Mesenchymal stem cell (in vitro differentiated cells and primary cell): ENCODE data around the gene SKI.

ENCODE experiments used
- DNase-seq: peaks from one replicate; pipeline ENCODE4 v3.0.0-alpha.2; 2013
- H2AFZ ChIP-seq: one replicate; pipeline ENCODE4 v1.6.1; 2013; ENCODE audit warnings: low read depth, mild to moderate bottlenecking, control low read depth, inconsistent platforms, low read length, moderate library complexity
- H2AK5ac ChIP-seq: 2 replicates; pipeline ENCODE4 v1.6.1; 2013; ENCODE audit warnings: low read length, moderate library complexity, mild to moderate bottlenecking, inconsistent platforms; ENCODE audit not compliant: severe bottlenecking
- H2BK120ac ChIP-seq: one replicate; pipeline ENCODE4 v1.6.1; 2013; ENCODE audit warnings: low read depth, mild to moderate bottlenecking, inconsistent platforms, low read length, moderate library complexity
- H2BK12ac ChIP-seq, 2 experiments: one replicate each; pipeline ENCODE4 v1.6.1; 2013; ENCODE audit warnings: inconsistent platforms in 2 of 2, low read length in 2 of 2, mild to moderate bottlenecking in 2 of 2, moderate library complexity in 2 of 2, control low read depth in 1 of 2
- H2BK15ac ChIP-seq: one replicate; pipeline ENCODE4 v1.6.1; 2013; ENCODE audit warnings: mild to moderate bottlenecking, low read depth, inconsistent platforms; ENCODE audit not compliant: poor library complexity, severe bottlenecking
- H2BK5ac ChIP-seq: 2 replicates; pipeline ENCODE4 v1.6.1; 2013; ENCODE audit warnings: low read depth, mild to moderate bottlenecking, low read length, control low read depth, inconsistent platforms; ENCODE audit not compliant: poor library complexity, severe bottlenecking
- H3K14ac ChIP-seq, 2 experiments: one replicate each; pipeline ENCODE4 v1.6.1; 2013; ENCODE audit warnings: inconsistent platforms in 2 of 2, low read length in 2 of 2, control low read depth in 1 of 2, mild to moderate bottlenecking in 1 of 2, moderate library complexity in 1 of 2
- H3K18ac ChIP-seq, 2 experiments: one replicate each; pipeline ENCODE4 v1.6.1; 2013; ENCODE audit warnings: inconsistent platforms in 2 of 2, low read length in 2 of 2, control low read depth in 1 of 2, low read depth in 1 of 2, mild to moderate bottlenecking in 1 of 2
- H3K23ac ChIP-seq, 2 experiments: one replicate each; pipeline ENCODE4 v1.6.1; 2013; ENCODE audit warnings: inconsistent platforms in 2 of 2, low read length in 2 of 2, mild to moderate bottlenecking in 2 of 2, moderate library complexity in 2 of 2, control low read depth in 1 of 2
- H3K27ac ChIP-seq: 2 replicates; pipeline ENCODE4 v1.5.1; 2013; ENCODE audit warnings: mild to moderate bottlenecking, moderate library complexity, low read length, control low read depth, inconsistent platforms; ENCODE audit not compliant: poor library complexity, severe bottlenecking
- H3K27me3 ChIP-seq, 2 experiments: 2 replicates each; pipeline versions ENCODE4 v1.6.1 to v1.7.0; 2013; ENCODE audit warnings: low read length in 2 of 2, mild to moderate bottlenecking in 2 of 2, moderate library complexity in 2 of 2, control low read depth in 1 of 2, inconsistent platforms in 1 of 2; ENCODE audit not compliant: control insufficient read depth in 1 of 2, insufficient read depth in 1 of 2
- H3K36me3 ChIP-seq, 2 experiments: 2 replicates each; pipeline versions ENCODE4 v1.6.1 to v1.7.0; 2013; ENCODE audit warnings: low read length in 2 of 2, control low read depth in 1 of 2, inconsistent platforms in 1 of 2, low read depth in 1 of 2, mild to moderate bottlenecking in 1 of 2; ENCODE audit not compliant: insufficient read depth in 2 of 2, control insufficient read depth in 1 of 2
- H3K4ac ChIP-seq, 2 experiments: one replicate each; pipeline ENCODE4 v1.6.1; 2013; ENCODE audit warnings: inconsistent platforms in 2 of 2, low read length in 2 of 2, mild to moderate bottlenecking in 2 of 2, moderate library complexity in 2 of 2, control low read depth in 1 of 2, low read depth in 1 of 2
- H3K4me1 ChIP-seq: 2 replicates; pipeline ENCODE4 v1.6.1; 2013; ENCODE audit warnings: low read depth, low read length, control low read depth; ENCODE audit not compliant: control insufficient read depth, insufficient read depth
- H3K4me2 ChIP-seq: 2 replicates; pipeline ENCODE4 v1.6.1; 2013; ENCODE audit warnings: low read length, mild to moderate bottlenecking, inconsistent platforms; ENCODE audit not compliant: poor library complexity, severe bottlenecking
- H3K4me3 ChIP-seq, 2 experiments: 2 replicates each; pipeline versions ENCODE4 v1.5.1 to v1.7.0; 2013; ENCODE audit warnings: low read length in 2 of 2, mild to moderate bottlenecking in 2 of 2, control low read depth in 1 of 2, low read depth in 1 of 2; ENCODE audit not compliant: insufficient read depth in 1 of 2
- H3K79me1 ChIP-seq: replicated peaks from 2 replicates; pipeline ENCODE4 v1.6.1; 2013; ENCODE audit warnings: mild to moderate bottlenecking, control low read depth, low read length, inconsistent platforms; ENCODE audit not compliant: poor library complexity, severe bottlenecking
- H3K9ac ChIP-seq: 2 replicates; pipeline ENCODE4 v1.7.0; 2013; ENCODE audit warnings: mild to moderate bottlenecking, low read length, moderate library complexity
- H3K9me3 ChIP-seq: 2 replicates; pipeline ENCODE4 v1.7.0; 2013; ENCODE audit warnings: mild to moderate bottlenecking, low read length; ENCODE audit not compliant: control insufficient read depth
- H4K8ac ChIP-seq: one replicate; pipeline ENCODE4 v1.6.1; 2013; ENCODE audit warnings: inconsistent platforms, mild to moderate bottlenecking, low read length, moderate library complexity
- H4K91ac ChIP-seq: one replicate; pipeline ENCODE4 v1.6.1; 2013; ENCODE audit warnings: mild to moderate bottlenecking, low read length, inconsistent platforms
- WGBS: methylation state at CpG from one replicate; pipeline ENCODE4 v1.1.7; 2013; ENCODE audit warnings: mixed read lengths; 5-methylcytosine and 5-hydroxymethylcytosine counted together

SKI gene

DNA sequence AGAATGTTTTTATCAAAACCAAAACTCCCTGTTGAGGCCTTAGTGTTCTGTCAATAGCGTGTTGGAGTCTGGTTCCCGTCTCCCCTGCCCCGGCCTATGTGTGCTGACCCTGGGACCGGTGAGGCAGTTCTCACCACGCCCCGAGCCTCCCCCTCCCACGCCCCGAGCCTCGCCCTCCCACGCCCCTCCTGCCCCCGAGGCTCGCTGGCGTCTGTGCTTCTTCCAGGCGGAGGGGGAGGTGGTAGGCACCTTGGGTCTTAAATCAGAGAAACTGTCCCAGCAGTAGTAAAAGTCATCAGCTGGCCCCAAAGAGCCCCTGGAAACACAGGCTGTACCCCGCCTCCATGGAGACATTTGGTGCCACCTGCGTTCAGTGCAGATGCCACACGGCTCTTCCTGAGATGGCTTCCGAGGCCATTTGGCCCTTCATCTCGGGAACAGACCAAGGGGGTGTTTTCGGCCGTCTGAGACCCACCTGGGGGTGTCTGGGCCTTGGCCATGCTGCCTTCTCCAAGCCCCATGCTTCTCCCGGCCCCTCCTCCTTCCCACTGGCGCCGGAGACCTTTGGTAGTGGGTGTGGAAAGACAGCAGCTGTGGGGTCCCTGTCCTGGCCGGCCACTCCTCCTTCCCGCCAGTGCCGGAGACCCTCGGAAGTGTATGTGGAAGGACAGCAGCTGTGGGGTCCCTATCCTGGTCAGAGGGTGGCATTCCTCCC lies 44.7 kb downstream of the SKI start:
- no peak overlapping the region for H3K4me2 ChIP-seq
- H4K91ac ChIP-seq, result no peak overlapping the region
- no peak for DNase-seq
- H3K4me3 ChIP-seq, result no peak overlapping the region
- H3K27ac ChIP-seq, result no peak overlapping the region
- H3K79me1 ChIP-seq, result peaks cover 2% of the 10 kb centered on the region
- no peak overlapping the region for H4K8ac ChIP-seq
- H2AK5ac ChIP-seq, result no peak overlapping the region
- peaks cover 4 to 33% of the 10 kb centered on the region in 2 experiments for H3K36me3 ChIP-seq
- H2BK5ac ChIP-seq, result no peak overlapping the region
- peaks cover 82% of the 10 kb centered on the region for H3K4me1 ChIP-seq
- no peaks in the 10 kb centered on the region for H3K27me3 ChIP-seq
- H2BK15ac ChIP-seq, result no peak overlapping the region
- H3K4ac ChIP-seq, result peak overlapping the region in 1 of 2 experiments; percentile 58
- no peak overlapping the region for H3K23ac ChIP-seq
- H3K14ac ChIP-seq, result no peak overlapping the region
- H2BK12ac ChIP-seq, result no peak overlapping the region
- H3K9ac ChIP-seq, result no peak overlapping the region
- WGBS, result 81% methylated on average over 27 of the region's 28 CpGs
- no peak overlapping the region for H2AFZ ChIP-seq
- peak overlapping the region in 1 of 2 experiments; percentile 3 for H3K18ac ChIP-seq
- no peak overlapping the region for H2BK120ac ChIP-seq
- peaks cover 4% of the 10 kb centered on the region for H3K9me3 ChIP-seq

DNA sequence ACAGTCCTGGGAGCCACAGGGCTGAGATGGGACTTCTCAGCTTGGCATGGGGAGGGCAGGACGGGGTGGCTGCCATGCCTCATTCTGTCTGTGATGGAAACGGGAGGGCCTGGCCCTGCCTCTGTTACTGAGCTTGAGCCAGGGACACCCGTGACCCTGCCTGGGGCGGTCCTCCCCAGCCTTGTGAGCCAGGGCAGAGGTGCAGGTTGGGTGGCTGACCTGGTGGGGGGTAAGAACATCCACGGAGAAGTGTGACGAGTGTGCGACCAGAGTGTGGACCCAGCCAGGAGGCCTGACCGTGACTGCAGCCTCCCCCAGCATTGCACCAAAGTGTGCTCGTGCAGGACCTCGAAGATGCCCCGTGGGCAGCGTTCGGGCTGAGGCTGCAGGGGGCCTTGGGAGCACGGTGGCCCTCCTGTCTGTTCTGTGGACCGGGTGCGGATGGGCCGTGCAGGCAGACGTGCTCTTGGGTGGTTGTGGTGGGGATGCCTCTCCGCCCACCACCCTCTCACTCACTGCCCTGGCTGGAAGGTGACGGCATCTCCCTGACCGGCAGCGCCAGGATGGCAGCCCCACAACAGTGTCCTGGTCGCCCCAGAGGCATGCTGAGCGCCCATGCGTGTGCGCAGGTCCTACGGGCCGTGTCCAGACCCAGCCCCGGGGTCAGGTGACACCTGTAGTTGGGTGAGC lies 45.4 kb downstream of the SKI start:
- Histone ChIP-seq H3K27me3 (no peaks in the 10 kb centered on the region), H2BK5ac (no peak overlapping the region), H3K27ac (no peak overlapping the region), H3K4me1 (peaks cover 82% of the 10 kb centered on the region), H2BK120ac (no peak overlapping the region), H3K14ac (no peak overlapping the region), H2AK5ac (no peak overlapping the region), H3K23ac (no peak overlapping the region), H3K79me1 (peaks cover 2% of the 10 kb centered on the region), H3K9ac (no peak overlapping the region), H3K18ac (peak overlapping the region in 1 of 2 experiments; percentile 26), H3K36me3 (peaks cover 9 to 37% of the 10 kb centered on the region in 2 experiments), H4K91ac (peak overlapping the region; percentile 47), H3K4me2 (no peak overlapping the region), H2BK12ac (peak overlapping the region in 1 of 2 experiments; percentile 7), H3K4ac (peak overlapping the region in 1 of 2 experiments; percentile 58), H2BK15ac (no peak overlapping the region), H3K4me3 (no peak overlapping the region), H4K8ac (no peak overlapping the region), H2AFZ (no peak overlapping the region), H3K9me3 (peaks cover 6% of the 10 kb centered on the region)
- 95% methylated on average over 27 of the region's 29 CpGs for WGBS
- no peak for DNase-seq

DNA sequence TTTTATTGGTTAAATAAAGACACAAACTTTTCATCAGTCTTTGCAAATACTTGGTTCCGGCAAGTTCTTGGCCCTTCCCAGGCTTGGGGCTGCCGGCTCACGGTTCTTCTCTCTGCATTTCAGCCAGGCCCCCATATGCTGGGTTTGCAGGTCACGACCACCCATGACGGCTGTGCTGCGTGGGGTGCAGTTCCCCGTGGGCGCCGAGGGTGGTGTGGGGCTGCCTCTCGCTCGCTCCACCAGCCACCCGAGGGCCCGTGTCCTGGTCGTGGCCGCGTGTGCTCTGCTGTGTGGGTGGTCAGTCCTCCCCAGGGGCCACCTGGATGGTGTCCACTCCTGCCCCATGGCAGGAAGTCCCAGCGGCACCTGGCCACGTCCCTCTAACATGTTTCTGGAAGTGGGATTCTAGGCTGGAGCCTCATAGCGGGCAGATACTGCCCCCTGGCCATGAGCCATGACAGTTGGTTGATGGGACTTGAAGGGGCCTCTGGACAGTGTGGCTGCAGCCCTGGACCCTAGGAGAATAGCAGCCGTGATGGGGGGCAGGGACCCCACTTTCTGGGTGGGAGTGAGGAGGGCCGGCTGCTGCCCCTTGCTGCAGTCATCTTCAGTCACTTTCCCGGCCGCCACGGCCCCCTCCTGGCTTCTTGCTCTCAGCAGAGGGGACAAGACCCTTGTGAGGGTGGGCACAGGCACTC lies 46.3 kb downstream of the SKI start:
- peak overlapping the region in 1 of 2 experiments; percentile 49 for H3K4ac ChIP-seq
- H4K8ac ChIP-seq, result no peak overlapping the region
- no peaks in the 10 kb centered on the region for H3K27me3 ChIP-seq
- no peak overlapping the region for H2BK5ac ChIP-seq
- H3K18ac ChIP-seq, result peak overlapping the region; percentile 29 to 38
- peak overlapping the region; percentile 31 to 45 for H2BK12ac ChIP-seq
- H2AK5ac ChIP-seq, result no peak overlapping the region
- no peak overlapping the region for H3K27ac ChIP-seq
- peak overlapping the region; percentile 28 for H4K91ac ChIP-seq
- H3K9me3 ChIP-seq, result peaks cover 6% of the 10 kb centered on the region
- H3K9ac ChIP-seq, result no peak overlapping the region
- no peak overlapping the region for H2BK15ac ChIP-seq
- 95% methylated on average over 22 of the region's 24 CpGs for WGBS
- H2AFZ ChIP-seq, result no peak overlapping the region
- DNase-seq, result no peak
- H3K36me3 ChIP-seq, result peaks cover 9 to 37% of the 10 kb centered on the region in 2 experiments
- H3K4me3 ChIP-seq, result no peak overlapping the region
- no peak overlapping the region for H3K23ac ChIP-seq
- no peak overlapping the region for H3K14ac ChIP-seq
- no peak overlapping the region for H2BK120ac ChIP-seq
- H3K4me2 ChIP-seq, result no peak overlapping the region
- peaks cover 2% of the 10 kb centered on the region for H3K79me1 ChIP-seq
- peaks cover 85% of the 10 kb centered on the region for H3K4me1 ChIP-seq
